ENCODE measurements around the gene SUN5.

Gene SUN5

DNA sequence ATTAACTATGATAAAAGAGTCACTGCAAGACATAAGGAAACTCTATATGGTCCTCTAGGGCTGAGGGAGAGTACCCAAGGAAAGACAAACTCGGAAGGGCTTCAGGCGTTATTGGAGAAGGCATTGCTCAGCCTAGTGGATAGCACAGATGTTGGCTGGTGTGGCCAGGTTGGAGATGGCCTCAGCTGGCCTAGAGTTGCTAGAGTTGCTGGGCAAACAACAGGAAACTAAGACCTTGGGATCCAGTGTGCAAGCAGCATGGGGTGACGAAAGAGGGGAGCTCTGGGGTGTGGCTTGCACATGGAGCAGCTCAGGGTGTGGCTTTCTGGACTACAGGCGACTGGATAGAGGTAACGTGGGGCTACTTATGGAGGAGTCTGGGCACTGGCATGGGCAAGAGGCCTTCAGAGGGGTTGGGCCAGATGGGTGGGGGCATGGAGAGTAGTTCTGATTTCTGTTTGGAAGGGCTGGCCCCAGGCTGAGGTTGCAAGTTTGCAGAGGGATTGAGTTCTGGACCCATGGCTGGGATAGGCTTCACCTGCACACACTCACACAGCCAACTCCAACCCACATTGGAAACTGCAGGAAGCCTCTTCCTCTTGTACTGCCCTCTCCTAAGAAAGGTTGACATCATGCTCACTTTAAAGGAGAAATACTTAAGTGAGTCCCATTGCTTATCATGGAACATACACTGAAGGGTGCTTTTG, 22.0 kb upstream of the SUN5 start:
- no peak for DNase-seq

DNA sequence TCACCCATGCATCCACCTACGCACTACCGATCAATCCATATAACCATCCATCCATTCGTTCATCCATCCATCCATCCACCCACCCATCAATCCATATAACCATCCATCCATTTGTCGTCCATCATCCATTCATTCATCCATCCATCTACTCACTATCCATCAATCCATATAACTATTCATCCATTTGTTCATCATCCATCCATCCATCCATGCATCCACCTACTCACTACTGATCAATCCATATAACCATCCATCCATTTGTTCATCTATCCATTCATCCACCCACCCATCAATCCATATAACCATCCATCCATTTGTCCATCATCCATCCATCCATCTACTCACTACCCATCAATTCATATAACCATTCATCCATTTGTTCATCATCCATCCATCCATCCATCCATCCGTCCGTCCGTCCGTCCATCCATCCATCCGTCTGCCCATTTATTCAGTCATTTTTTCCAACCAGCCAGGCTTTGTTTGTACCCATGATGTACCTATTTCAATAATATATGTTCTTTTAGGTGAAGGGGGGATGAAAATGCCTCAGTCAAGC, 21.2 kb upstream of the SUN5 start:
- DNase-seq, result no peak

DNA sequence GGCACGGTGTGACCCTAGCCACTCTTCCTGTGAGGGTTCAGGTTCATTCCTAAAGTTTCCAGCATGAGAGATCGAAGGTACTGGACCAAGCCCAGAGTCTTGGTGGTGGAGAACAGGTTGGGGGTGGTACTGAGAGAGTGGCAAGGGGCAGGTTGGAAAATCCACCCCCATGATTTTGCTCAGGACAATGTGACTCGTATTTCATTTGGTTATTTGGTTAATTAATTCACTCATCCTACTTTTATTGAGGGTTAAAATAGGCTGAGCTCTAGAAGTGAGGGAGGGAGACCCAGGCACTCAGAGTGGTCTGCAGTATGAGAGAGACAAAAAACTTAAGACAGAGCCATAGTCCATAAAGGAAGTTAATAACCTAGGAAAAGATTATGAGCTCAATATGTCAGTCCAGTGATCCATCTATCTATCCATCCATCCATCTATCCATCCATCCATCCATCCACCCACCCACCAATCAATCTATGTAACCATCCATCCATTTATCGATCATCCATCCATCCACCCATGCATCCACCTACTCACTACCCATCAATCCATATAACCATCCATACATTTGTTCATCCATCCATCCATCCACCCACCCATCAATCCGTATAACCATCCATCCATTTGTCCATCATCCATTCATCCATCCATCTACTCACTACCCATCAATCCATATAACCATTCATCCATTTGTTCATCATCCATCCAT, 20.5 kb upstream of the SUN5 start:
- no peak for DNase-seq

DNA sequence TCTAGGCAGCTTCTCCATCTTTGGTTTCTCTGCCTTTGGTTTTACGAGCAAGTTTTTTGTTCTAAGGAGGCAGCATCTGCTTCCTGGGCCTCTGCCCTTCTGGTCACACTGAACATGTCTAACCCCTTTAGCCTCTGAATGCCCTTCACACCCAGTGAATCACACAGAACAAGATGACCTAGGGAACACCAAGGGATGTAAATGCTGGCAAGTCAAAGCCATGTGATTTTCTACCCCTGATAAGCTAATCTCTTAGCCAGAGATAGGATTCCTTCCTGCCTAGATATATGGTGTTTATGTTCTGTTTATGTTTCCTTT, 20.0 kb upstream of the SUN5 start:
- DNase-seq, result no peak

DNA sequence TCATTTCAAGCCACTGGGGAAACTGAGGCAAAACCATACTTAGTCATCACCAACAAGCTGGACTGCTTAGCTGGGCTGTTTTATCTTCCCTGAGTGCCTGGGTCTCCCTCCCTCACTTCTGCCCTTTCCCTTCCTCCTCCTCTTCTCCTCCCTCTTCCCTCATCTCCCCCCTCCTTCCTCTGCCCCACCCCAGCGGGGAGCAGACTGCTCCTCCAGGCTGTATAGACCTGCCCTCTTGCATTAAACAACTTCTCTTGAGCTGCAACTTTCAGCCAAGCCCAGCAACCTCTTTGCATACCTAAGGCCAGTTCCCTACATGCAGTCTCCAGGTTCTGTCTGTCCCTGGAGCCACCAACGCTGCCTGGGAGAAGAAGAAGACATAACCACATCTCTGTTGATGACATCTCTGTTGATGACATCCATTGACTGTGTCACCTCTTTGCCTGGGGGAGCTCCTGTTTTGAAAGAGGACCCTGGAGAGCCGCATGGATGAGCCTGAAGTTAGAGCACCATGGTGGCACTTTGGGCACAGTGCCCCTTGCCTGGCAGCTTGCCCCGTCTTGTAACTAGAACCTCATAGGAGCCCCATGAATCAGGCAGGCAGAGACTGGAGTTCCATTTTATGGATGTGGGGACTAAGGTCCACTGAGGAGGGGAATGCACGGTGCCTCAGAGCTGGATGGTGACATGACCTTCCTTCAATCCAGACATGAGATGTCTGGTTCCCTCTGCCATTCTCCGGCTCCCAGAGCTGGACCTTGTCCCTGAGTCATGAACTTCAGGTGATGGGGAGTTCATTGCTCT, 19.4 kb upstream of the SUN5 start:
- no peak for DNase-seq

DNA sequence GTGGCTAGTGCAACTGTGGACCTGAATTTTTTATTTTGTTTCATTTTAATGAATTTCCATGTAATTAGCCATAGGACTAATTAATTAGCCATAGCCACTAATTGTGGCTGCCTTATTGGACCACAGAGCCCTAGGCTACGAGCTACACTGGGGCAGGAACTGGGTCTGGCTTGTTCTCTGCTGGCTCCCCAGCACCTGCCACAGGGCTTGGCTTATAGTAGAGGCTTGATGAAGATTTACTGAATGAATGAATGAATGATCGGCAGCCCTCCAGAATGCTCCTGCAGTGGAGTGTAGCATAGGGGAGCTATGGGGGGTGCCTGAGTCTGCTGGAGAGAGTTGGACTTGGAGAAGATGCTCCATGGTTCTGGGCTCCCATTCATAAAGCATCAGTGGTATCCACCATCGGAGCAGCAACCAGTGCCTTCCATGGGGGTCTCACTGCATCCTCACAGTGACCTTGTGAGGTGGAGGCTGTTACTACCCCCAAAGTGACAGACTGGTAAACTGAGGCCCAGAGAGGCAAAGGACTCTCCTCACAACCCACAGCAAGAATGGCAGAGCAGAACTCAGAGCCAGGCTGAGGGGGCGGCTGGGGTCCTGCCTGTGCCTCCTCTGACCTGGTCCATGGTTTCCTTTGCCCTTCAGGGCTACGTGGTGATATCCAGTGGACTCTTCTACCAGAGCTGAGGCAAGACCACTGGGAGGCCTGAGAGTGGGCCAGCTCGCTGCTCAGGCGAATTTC, 18.6 kb upstream of the SUN5 start:
- no peak for DNase-seq

DNA sequence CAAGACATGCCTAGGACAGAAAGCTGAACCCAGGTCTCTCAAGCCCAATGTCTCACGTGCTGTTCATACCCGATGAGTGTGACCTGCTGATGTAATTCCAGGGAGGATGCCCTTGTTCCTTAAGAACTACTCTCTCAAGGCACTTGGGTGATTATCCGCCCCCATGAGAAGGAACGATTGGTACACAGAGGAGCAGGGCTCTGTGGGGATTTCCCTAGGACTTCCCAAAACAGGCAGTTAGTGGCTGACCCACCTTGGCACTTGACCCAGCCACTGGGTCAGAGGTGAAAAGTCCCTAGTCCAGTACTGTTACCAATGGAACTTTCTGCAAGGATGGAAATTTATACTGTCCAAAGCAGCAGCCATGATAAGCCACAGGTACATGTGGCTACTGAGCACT, 18.1 kb upstream of the SUN5 start:
- no peak for DNase-seq

DNA sequence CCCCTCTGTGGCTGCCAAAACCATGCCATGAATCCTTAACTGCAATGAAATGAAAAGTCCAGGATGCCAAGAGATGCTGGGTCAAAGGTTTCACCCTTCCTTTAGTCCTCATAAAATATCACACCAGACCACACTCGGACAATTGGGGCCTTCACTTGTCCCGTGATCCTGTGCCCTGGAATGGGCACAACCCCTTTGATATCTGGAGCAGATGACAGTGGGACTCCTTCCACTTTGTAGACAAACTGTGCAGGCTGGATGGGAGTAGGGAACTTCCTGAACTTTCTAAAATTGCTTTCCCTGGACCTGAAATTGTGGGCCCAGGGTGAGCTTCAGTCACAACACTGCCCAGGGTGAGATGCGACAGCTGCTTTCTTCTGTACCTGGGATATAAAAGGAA, 17.6 kb upstream of the SUN5 start:
- DNase-seq, result no peak

DNA sequence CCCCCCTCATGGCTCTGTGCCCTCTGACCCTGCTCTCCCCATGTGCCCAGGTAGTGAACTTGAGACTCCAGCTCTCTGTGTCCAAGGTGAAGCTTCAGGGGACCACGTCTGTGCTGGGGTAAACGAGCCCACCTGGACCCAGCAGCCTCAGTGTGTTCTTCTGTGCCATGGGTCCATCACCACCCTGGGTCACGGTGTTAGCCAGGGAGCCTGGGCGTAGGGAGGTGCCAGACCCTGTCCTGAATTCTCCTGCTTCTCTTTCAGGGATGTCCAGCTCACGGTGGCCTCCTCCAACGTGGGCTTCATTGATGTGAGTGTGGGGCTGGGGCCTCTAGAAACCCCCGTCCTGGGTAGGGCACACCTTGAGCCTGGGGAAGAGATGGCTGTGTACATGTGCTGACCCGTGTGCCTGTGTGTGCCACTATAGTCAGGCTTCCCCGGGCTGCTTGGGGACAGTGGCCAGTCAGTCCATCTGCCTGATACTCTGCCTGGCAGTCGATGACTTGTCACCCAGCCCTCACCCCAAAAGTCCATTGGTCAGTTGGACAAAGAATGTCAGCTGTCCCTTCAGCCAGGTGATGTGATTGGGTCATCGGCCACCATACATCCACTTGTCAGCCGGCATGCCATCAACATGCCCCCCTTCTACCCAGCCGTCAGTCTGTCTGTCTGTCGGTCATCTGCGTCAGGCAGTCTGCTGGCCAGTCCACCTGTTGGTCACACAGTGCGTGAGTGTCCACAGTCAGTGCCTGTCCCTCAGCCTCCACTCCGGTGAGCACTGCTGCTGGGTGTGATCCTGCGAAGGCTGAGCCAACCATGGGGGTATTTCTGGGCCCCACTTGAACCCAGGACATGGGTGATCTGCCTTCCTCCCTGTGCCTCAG, 16.3 kb upstream of the SUN5 start:
- no peak for DNase-seq

DNA sequence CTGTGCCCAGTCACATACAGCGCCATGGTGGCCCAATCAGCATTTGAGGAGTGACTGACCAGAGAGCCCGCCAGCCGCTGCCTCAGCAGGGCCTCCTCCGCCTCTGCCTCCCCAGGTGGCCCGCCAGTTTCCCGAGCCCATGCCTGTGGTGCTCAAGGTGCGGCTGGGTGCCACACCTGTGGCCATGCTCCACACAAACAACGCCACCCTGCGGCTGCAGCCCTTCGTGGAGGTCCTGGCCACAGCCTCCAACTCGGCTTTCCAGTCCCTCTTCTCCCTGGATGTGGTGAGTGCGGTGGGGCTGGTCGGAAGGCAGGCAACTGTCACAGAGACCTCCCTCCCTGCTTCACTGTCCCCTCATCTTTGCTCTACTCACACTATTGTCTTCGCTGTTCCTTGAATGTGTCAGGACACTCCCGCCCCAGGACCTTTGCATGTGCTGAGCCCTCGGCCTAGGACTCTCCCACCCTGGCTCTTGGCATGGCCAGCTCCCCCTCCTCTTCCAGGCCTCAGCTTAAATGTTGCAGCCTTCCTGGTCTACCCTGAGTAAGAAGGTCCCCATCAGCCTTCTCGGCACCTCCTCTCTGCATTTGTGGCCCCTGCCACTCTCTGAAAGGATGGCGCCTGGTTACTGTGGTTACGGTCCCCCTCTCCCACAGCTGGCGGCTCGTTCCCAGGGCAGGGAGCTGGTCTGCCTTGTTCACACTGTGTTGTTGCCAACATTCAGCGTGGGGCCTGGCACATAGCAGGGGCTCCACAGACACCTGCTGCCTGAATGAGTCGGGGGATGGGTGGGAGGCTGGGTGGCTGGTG, 15.4 kb upstream of the SUN5 start:
- DNase-seq, result no peak

DNA sequence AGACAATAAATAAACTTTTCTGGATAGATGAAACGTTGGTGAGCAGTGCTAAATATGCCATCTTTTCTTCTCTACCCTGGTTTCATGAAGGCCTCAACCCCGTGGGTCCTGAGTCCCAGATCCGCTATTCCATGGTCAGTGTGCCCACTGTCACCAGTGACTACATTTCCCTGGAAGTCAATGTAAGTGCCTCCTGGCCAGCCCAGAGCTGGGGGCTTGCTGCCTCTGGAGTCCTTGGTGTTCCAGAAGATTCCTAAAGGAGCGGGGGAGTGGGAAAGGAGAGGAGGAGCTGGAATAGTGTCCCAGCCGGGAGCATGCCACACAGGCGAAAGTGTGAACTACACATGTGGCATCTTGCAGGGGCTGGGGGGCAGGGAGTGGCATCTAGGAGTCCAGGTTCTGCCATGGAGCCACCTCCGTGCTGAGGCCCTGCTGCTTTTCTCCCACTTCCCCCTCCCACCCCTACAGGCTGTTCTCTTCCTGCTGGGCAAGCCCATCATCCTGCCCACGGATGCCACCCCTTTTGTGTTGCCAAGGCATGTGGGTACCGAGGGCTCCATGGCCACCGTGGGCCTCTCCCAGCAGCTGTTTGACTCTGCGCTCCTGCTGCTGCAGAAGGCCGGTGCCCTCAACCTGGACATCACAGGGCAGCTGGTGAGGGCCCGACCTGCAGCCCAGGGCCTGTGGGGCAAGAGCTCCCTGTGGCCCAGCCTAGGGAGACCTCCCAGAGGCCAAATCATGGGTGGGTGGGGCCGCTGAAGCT, 14.1 kb upstream of the SUN5 start:
- no peak for DNase-seq

DNA sequence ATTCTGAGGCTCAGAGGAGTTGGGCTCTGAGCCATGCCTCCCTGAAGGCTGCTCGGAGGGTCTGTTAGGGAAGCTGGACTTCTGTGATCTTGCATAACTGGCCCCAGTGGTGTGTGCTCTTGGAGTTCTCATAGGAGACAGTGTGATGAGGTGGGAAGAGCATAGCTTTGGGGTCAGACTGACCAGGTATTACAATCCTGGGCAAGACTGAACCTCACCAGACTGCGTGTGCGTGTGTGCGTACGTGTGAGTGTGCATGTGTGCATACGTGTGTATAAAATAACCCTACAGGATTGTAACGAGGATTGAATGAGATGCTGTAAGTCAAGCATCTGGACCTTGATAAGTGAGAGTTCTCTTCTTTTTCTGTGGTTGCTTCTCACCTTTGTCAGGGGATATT, 13.3 kb upstream of the SUN5 start:
- DNase-seq, result no peak

DNA sequence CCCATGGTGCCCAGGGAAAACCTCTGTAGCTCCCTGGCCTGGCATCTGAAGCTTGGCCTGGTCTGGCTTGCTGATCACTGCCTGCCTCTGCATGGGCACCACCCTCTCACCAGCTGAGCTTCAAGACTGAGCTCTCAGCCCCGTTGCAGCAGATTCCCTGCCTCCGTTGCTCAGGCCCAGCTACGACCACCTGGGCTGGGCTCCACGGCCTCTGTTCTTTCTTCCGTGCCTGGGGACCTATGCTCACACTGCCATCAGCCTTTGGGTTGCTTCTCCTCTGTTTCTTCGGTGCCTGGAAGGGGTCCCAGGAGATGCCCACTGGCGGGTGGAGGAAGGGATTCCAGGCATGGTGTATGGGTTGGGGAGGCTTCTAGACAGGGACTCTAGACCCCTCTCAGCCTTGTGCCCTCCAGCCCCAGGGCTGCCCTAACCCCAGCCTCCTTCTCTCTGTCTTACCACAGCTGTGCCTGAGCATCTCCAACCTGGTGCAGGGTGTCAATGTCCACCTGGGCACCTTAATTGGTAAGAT, 12.4 kb upstream of the SUN5 start:
- DNase-seq, result no peak

DNA sequence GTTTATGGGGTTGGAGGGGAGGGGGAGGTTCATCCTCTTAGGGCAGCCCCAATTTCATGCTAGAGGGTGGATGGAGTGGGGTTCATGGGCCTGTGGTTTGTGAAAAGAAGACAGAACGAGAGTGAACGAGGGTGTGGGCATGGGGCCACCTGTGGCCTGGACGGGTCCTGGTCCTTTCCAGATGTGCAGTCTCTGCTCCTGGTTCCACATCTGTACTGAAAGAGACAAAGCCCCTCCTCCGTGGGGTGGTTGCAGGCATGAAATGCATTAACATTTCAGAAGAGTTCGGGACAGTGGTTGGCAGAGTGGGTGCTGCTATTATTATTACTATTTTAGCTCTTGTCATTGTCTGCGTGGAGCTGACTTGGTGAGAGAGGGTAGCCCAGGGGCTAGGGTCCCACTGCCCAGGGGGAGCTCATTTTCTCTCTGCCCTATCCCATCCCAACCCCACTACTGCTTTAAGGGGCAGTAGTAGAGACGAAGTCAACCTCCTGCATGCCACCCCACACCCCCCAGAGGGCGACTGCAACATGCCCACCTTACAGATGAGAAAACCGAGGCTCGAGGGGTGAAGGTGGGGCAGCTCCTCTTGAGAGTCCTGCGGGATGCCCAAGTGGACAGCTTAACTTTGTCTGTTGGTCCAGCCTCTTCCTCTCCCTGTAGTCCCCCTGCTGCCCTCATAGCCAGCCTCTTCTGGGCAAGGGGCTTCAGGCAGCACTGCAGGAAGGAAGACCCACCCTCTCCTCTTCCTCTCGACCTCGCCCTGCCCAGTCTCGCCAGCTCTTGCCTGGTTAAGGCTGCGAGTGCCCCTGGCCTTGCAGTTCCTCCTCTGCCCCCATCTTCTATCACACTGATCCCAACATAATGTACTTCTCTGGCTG, 11.7 kb upstream of the SUN5 start:
- DNase-seq, result no peak

DNA sequence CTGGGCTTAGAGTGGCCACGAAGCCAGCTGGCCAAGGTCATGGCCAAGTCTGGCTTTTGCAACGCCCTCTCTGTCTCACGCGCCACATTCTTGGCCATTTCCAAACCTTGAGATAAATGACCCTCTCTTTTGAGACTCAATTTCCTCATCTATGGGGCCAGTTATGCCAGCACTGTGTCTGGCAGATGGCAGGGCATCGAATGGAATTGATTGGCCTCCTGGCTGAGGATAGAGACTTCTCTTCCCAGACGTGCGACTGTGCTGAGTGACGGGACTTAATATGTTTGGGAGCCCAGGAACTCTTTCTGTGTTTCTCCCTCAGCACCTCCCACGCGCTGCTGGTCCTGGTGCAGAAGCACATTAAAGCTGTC, 10.9 kb upstream of the SUN5 start:
- DNase-seq, result no peak

DNA sequence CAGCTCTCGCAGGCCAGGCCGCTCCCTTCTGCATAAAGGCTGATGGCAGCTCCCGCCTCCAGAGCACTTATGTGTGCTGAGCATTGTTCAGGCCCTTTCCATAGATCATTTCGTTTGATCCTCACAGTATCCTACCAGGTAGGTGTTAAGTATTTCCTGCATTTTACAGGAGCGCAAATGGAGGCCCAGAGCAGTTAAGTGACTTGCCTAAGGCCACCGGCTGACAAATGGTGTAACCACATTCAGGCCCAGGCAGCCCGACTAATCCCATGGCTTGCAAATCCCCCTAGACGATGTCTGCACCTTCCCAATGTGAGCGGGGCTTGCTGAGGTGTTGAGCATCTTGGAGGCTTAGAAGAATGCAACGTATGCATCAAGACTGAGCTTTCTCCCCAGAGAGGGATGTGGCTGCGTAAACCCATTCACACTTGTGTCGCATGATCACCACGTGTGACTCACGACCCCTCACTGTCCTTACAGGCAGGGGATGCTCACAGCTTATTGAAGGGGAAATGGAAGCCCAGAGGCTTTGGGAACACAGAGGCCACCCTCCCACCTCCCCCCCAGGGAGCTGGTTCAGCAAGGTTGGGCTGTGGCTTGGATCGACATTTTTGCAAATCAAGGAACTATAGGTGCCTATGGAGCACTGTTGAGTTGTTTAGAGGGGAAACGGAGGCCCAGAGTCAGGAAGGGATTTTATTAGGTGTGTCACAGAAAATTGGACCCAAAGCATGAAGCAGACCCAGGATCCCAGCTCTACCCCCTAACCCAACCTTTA, 10.3 kb upstream of the SUN5 start:
- no peak for DNase-seq

DNA sequence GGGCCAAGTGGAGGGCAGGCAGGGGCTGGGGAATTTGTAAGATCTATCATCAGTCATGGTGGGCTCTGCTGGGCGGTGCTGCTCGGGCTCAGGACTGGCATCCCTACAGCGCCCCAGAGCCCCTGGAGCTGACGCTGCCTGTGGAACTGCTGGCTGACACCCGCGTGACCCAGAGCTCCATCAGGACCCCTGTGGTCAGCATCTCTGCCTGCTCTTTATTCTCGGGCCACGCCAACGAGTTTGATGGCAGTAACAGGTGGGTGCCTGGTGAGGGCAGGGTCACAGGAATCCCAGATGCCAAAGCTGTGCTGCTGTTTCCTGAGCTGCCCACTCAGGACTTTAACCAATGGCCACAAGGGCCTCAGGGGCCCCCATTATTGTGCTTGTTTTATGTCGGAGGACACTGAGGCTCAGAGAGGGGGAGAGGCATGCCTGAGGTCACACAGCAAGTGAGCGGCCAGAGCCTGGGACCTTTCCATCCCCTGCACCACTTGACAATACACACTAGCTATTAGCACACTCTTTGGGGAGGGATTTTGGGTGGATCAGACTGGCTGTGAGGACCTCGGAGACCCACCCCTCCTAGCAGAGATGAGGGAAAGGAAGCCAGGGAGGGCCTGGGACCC, 9.6 kb upstream of the SUN5 start:
- DNase-seq, result no peak
